T-helper 22 cell (primary cell): ENCODE data around the gene PDCD4.
"Not testable (repeated sequence)": the region's sequence is repeated elsewhere in the genome, so short reads cannot be mapped to it uniquely, and the experiment has no call there.

Experiments used
- DNase-seq: peaks from one replicate; pipeline ENCODE4 v3.0.0-alpha.2; 2020; ENCODE audit warnings: low read depth

Gene PDCD4

DNA sequence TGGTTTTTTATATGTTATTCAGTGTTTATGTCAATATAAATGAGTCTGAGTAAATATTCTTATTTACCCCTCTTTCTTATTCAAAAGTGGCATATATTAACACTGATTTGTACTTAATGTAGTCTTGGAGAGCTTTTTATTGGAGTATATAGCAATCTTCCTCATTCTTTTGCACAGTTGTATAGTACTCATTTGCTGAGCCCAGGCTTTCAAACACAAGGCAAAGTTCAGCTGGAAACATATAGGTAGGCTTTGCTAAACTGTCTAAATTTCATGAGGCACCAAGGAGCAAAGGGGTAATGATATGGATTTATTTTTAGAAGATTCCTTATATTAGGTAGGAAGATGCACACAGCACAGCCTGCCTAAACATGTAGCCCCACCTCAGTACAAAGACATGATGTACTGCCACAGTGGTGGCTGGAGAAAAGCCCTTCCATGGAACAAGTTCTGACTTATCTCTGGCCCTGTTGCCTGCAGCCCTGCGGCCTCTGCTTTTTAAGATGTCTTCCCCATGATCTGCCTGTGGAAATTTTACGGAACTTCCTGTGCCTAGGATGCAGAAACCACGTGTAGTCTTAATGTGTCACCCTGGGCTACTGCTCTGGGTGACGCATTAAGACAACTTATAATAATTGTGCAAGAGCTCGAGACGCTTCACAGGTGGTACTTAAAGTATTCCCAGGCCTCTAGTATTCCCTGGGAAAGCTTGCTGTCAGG, 9.6 kb upstream of the PDCD4 start:
- no peak for DNase-seq

- no peak for DNase-seq
Measured at GRCh38 chr10:110862961-110863360, 8.8 kb upstream of the PDCD4 start.

DNA sequence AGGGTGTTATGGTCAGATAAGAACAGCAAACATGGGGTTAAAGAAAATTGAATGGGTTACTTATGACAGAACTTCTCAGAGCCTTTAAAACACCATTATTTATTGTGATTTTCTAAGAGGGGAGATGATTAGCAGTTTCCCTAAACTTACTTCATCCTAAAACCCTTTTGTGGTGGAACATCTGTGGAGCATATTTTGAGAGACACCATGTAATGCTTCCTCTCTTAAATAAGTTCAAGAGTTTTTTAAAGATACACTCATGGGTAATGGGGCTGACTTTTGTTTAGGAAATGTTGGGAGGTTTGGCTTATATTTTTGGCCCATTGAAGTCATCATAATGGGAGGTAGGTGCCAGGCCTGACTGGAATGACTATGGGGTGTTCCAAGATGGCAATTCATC, 8.4 kb upstream of the PDCD4 start:
- DNase-seq, result no peak

DNA sequence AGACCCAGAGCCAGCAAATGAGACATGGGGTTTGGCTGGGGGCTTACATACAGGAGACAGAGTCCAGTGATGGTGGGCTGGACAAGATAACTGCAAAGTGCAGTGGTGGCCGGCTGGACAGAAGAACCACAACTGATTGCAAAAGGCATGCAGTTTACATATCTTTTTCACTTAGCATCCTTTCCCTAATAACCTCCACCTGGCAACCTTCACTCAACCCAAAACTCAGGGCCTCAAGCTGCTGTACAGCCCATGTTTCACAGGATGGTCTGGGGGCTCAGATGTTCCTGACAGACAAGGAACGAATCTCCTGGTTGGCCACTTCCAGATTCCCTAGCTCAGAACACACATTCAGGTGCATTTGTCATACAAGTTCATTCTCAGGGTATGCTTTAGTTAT, 7.8 kb upstream of the PDCD4 start:
- no peak for DNase-seq

DNA sequence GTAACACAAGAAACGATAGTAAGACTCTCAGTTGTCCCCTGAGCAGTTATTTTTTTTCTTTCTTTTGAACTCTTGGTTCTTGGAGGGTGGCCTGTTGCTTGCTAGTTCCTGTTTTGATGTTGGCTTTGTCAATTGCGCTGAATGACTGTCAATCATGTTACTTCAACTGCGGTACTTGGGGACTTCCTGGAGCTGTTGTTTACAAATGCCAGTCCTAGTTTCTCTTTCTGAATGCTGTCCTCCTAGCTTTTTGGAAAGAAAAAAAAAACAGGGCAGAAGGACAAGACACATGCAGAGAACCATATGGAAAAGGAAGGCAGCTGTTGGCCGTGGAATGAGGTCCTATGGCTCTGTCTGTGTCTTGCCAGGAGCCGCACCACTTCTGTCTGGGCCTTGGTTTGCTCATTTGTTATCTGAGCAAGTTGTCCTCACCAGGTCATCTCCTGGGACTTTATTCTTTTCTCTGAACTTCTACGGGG, 7.0 kb upstream of the PDCD4 start:
- DNase-seq, result peak; percentile 56

DNA sequence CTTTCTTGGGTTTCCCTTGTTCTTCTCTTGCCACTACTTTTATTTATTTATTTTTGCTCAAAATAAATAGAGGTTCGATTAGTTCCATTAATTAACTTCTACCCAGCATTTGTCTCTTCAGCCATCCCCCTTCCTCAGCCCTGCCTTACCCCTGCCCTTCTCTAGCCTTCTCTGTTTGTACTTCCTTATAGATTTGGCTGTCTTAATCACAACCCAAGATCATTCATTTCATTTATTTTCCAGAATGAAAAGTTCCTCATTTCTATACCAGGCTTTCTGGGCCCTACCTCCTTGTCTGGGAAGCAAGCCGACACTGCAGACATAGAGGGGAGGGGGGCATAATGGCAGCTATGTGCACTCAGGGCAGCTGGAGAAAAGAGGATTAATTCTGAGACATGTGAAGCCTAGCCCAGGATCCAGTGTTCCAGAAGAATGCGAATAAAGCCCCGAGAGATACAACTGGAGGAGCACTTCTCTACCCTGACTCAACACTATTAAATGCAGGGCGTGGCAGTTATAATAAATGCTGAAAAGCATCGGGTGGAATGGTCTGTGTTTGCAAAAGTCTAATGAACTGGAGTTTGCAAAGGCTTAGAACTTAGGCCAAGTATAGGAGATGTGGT, 6.4 kb upstream of the PDCD4 start:
- DNase-seq, result no peak

GRCh38 chr10:110865809-110866482, 5.8 kb upstream of the PDCD4 start:
- DNase-seq, result no peak

GRCh38 chr10:110867011-110867806, 4.5 kb upstream of the PDCD4 start:
- DNase-seq, result not testable (repeated sequence)

- no peak for DNase-seq
Measured at GRCh38 chr10:110867807-110868465, 3.8 kb upstream of the PDCD4 start.

DNA sequence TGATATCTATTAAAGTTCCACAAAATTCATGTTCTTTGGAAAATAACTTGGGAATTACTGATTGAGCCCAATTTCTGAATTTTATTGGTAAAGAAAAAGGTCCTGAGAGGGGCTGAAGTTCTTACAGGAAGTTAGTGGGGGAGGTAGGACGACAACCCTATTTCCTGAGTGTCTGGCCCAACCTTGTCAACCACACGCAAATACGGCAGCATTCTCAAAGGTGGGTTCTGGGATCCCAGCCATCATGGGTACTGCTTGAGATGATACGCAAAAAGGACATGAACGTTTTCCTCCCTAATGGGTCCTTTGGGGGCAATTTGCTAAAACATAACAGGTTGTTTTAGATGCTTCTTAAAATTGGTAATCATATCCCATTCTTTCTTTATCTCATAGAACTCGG, 2.7 kb upstream of the PDCD4 start:
- DNase-seq, result peak; percentile 53

- no peak for DNase-seq
Measured at GRCh38 chr10:110870823-110871297, 868 bp upstream of the PDCD4 start.

- DNase-seq, result peak; percentile 85
Measured at GRCh38 chr10:110872145-110872983, 636 bp downstream of the PDCD4 start.

DNA sequence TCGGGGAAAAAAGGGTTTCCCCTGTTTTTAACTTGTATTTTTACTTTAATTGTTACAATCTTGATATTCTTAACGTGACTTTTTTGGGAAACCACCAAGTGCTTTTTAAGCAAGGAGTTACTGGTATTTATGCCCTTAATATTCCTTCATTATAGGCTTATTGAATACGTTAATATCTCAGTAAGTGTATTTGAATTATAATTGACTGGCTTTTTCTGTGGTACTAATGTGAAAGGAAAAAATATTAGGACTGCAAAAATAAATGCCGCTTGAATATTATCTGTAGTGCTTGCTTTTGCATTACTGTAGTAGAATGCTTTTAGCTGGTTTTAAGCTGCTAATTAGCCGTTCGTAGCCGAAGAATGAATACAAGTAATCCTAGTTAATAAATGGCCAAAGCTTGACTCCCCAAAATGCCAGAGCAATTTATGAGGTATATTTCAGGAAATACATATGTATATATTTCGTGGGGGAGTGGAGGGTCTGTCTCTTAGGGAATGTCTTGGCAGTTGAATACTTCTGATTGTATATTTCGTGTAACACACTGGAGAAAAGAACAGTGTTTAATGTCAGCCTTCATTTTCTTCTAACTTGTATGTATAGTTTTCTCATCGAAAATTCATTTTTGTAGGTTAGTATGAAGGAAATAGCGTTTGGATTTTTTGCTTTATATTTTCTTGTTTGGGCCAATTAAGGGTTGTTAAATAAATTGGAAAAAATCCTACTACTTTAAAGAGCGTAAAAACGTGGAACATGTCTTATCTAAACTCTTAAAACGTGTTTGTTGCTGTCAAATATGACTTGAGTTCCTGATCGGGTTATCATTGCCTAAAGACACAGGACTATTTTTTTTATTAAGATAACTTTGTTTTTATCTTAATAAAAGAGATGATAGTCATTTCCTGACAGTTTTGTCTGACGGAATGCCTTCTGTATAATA, 1.5 kb downstream of the PDCD4 start:
- DNase-seq, result no peak

- no peak for DNase-seq
Measured at GRCh38 chr10:110873951-110874350, 2.2 kb downstream of the PDCD4 start.

DNA sequence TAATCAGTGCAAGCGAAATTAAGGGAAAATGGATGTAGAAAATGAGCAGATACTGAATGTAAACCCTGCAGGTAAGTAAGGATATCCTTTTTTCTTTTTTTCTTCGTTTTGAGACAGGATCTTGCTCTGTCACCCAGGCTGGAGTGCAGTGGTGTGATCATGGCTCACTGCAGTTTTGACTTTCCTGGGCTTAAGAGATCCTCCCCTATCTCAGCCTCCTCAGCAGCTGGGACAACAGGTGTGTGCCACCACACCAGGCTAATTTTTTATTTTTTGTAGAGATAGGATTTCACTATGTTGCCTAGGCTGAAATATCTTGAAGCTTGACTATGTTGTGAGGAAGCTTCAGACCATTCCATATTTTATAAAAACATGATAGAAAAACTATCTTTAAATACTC, 4.3 kb downstream of the PDCD4 start:
- no peak for DNase-seq

DNA sequence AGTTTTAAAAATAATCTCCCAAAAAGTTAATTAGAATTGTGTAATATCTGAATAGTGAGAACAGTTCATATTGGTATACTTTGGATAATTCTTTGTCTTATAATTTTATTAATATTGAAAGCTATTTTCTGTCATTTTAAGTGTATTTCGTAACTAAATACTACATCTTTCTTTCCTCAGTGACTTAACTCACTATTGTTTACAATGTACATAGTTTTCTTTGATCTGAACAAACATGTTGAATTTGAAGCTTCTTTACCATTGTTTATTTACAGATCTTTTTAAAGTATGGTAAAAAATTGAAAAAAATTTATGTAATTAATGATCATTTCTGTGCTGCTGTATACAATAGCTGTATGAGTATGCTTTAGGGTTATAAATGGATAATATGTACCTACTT, 5.1 kb downstream of the PDCD4 start:
- DNase-seq, result no peak

DNA sequence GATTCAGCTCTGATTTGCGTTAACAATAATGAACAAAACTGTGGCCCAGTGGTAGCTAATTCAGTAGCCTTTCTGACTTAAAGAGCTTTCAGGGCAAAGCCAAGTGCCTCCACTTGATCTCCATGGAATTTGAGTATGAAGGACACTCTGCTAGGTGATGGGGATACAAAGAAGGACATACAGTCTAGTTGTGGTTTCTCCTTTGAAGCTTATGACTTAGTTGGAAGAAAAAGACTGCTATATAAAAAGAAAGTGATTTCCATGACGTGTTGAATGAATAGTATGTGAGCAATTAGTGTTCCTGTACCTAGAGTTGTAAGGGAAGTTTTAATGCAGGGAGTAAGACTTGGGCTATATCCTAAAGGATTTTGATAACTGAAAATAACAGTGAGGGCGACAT, 8.3 kb downstream of the PDCD4 start:
- no peak for DNase-seq

- DNase-seq, result no peak
Measured at GRCh38 chr10:110881247-110881646, 9.5 kb downstream of the PDCD4 start.

DNA sequence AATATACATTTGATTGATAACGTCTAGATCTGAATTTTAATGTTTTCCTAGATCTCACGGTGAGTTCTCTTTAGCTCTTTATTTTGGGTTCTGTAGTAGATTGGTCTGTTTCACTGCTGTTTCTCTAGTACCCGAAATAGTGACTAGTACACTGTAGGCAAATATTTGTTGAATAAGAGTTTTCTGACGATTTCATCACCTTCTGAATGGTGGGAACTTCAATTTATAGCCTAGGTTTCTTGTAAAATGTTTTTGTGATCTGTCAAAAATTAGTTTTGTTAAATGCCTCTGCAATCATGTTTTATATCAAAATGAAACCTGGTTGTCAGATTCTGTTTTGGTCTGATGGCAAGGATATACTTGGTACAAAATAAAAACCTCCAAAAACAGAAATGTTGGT, 10.2 kb downstream of the PDCD4 start:
- DNase-seq, result no peak

GRCh38 chr10:110883924-110884323, 12.2 kb downstream of the PDCD4 start:
- DNase-seq, result no peak
